ENCODE data around the gene ACOT8.

Gene ACOT8

GRCh38 chr20:45898285-45898684, 41.1 kb upstream of the ACOT8 start:
- TF ChIP-seq CTCF (IDR thresholded peaks at IDR 0.05; ENCODE audit: control insufficient read depth, insufficient read depth, low read depth, low read length, missing control alignments): no peak
- no peak overlapping the region for H3K4me3 ChIP-seq (ENCODE audit: control insufficient read depth, low read depth, low read length)
- DNase-seq (ENCODE audit: low read depth): no peak

GRCh38 chr20:45897692-45898091, 40.5 kb upstream of the ACOT8 start:
- H3K4me3 ChIP-seq (ENCODE audit: control insufficient read depth, low read depth, low read length): no peak overlapping the region
- DNase-seq (ENCODE audit: low read depth): no peak
- TF ChIP-seq CTCF (IDR thresholded peaks at IDR 0.05; ENCODE audit: control insufficient read depth, insufficient read depth, low read depth, low read length, missing control alignments): no peak

GRCh38 chr20:45897289-45897688, 40.1 kb upstream of the ACOT8 start:
- H3K4me3 ChIP-seq (ENCODE audit: control insufficient read depth, low read depth, low read length): no peak overlapping the region
- TF ChIP-seq CTCF (IDR thresholded peaks at IDR 0.05; ENCODE audit: control insufficient read depth, insufficient read depth, low read depth, low read length, missing control alignments): no peak
- DNase-seq (ENCODE audit: low read depth): no peak

- no peak for DNase-seq (ENCODE audit: low read depth)
- no peak for TF ChIP-seq CTCF (IDR thresholded peaks at IDR 0.05; ENCODE audit: control insufficient read depth, insufficient read depth, low read depth, low read length, missing control alignments)
- no peak overlapping the region for H3K4me3 ChIP-seq (ENCODE audit: control insufficient read depth, low read depth, low read length)
Observed at GRCh38 chr20:45896641-45897161, 39.5 kb upstream of the ACOT8 start.

GRCh38 chr20:45894797-45895196, 37.6 kb upstream of the ACOT8 start:
- no peak for DNase-seq (ENCODE audit: low read depth)
- H3K4me3 ChIP-seq (ENCODE audit: control insufficient read depth, low read depth, low read length): no peak overlapping the region
- no peak for TF ChIP-seq CTCF (IDR thresholded peaks at IDR 0.05; ENCODE audit: control insufficient read depth, insufficient read depth, low read depth, low read length, missing control alignments)

- TF ChIP-seq CTCF (IDR thresholded peaks at IDR 0.05; ENCODE audit: control insufficient read depth, insufficient read depth, low read depth, low read length, missing control alignments): no peak
- DNase-seq (ENCODE audit: low read depth): no peak
- no peak overlapping the region for H3K4me3 ChIP-seq (ENCODE audit: control insufficient read depth, low read depth, low read length)
Observed at GRCh38 chr20:45893831-45894230, 36.6 kb upstream of the ACOT8 start.
